Mesendoderm (in vitro differentiated cells): Measurements from ENCODE around the gene PNPLA3.

Source experiments
- DNase-seq: peaks from one replicate; pipeline ENCODE4 v3.0.0; 2013
- H2AK5ac ChIP-seq: 2 replicates; pipeline ENCODE4 v1.6.1; 2013; ENCODE audit warnings: low read length, inconsistent platforms
- H2BK120ac ChIP-seq: 2 replicates; pipeline ENCODE4 v1.6.1; 2013; ENCODE audit warnings: low read depth, mild to moderate bottlenecking, low read length, moderate library complexity, mixed read lengths
- H2BK15ac ChIP-seq: replicated peaks from 2 replicates; pipeline ENCODE4 v1.6.1; 2013; ENCODE audit warnings: low read depth, mild to moderate bottlenecking, moderate library complexity
- H2BK5ac ChIP-seq: 2 replicates; pipeline ENCODE4 v1.6.1; 2013; ENCODE audit warnings: low read length, inconsistent platforms
- H3K18ac ChIP-seq: 2 replicates; pipeline ENCODE4 v1.6.1; 2013; ENCODE audit warnings: mild to moderate bottlenecking, low read length, mixed read lengths
- H3K23ac ChIP-seq: one replicate; pipeline ENCODE4 v1.6.1; 2013; ENCODE audit warnings: low read length
- H3K27ac ChIP-seq: 2 replicates; pipeline ENCODE4 v1.5.1; 2013; ENCODE audit warnings: low read depth, mild to moderate bottlenecking, inconsistent platforms, low read length, moderate library complexity
- H3K27me3 ChIP-seq: 2 replicates; pipeline ENCODE4 v1.6.1; 2013; ENCODE audit warnings: low read length, control low read depth, mild to moderate bottlenecking, inconsistent platforms; ENCODE audit not compliant: insufficient read depth, poor library complexity
- H3K36me3 ChIP-seq: 2 replicates; pipeline ENCODE4 v1.6.1; 2013; ENCODE audit warnings: low read length, inconsistent platforms; ENCODE audit not compliant: control insufficient read depth, insufficient read depth
- H3K4ac ChIP-seq: one replicate; pipeline ENCODE4 v1.6.1; 2013; ENCODE audit warnings: low read depth, mild to moderate bottlenecking, low read length, moderate library complexity
- H3K4me1 ChIP-seq: 2 replicates; pipeline ENCODE4 v1.6.1; 2013; ENCODE audit warnings: low read depth, low read length, inconsistent platforms; ENCODE audit not compliant: control insufficient read depth
- H3K4me2 ChIP-seq: 2 replicates; pipeline ENCODE4 v1.6.1; 2013; ENCODE audit warnings: low read length
- H3K4me3 ChIP-seq: 2 replicates; pipeline ENCODE4 v1.5.1; 2013; ENCODE audit warnings: mild to moderate bottlenecking, low read length
- H3K56ac ChIP-seq: one replicate; pipeline ENCODE4 v1.6.1; 2013; ENCODE audit warnings: low read length
- H3K79me1 ChIP-seq: 2 replicates; pipeline ENCODE4 v1.6.1; 2013; ENCODE audit warnings: low read length, inconsistent platforms
- H3K79me2 ChIP-seq: 2 replicates; pipeline ENCODE4 v1.6.1; 2013; ENCODE audit warnings: mild to moderate bottlenecking, low read length; ENCODE audit not compliant: control insufficient read depth, insufficient read depth
- H3K9ac ChIP-seq: 2 replicates; pipeline ENCODE4 v1.6.1; 2013; ENCODE audit warnings: low read length, inconsistent platforms
- H4K5ac ChIP-seq: one replicate; pipeline ENCODE4 v1.6.1; 2013; ENCODE audit warnings: low read length
- H4K8ac ChIP-seq: one replicate; pipeline ENCODE4 v1.6.1; 2013; ENCODE audit warnings: low read depth, mild to moderate bottlenecking, control low read depth, low read length, moderate library complexity
- WGBS: extraction: QIAGEN DNeasy Blood & Tissue Kit; methylation state at CpG from one replicate; pipeline ENCODE4 v1.1.7; 2013; ENCODE audit warnings: low lambda C conversion rate, missing lambda C conversion rate; ENCODE audit not compliant: insufficient coverage; ENCODE audit errors: extremely low coverage; 5-methylcytosine and 5-hydroxymethylcytosine counted together

Gene PNPLA3

DNA sequence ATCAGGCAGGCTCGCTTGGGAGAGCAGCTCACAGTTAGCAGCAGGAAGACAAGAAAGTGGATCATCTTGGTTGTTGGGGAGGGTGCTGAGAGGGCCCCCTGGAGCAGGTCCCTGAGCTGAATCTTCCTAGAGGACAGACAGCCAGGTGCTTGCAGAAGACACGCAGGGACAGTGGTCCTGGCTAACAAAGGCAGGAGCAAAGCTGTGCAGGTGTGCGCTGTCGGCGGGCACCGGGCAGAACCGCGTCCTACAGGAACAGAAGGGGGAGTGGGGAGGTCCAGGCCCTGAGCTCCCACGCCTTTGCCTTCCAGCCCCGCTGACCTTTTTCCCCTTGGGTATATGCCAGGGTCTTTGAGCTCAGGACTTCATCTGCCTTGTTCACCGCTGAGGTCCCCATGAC, 70.4 kb downstream of the PNPLA3 start:
- H2BK15ac ChIP-seq: no peak overlapping the region
- no CpG with 5 or more reads among the region's 11 CpGs for WGBS
- H3K4me1 ChIP-seq: no peaks in the 10 kb centered on the region
- H3K79me2 ChIP-seq: no peaks in the 10 kb centered on the region
- no peak overlapping the region for H3K4me2 ChIP-seq
- H3K27ac ChIP-seq: no peak overlapping the region
- H2BK5ac ChIP-seq: no peak overlapping the region
- H4K8ac ChIP-seq: no peak overlapping the region
- H3K36me3 ChIP-seq: peaks cover 2% of the 10 kb centered on the region
- no peaks in the 10 kb centered on the region for H3K79me1 ChIP-seq
- H3K4ac ChIP-seq: no peak overlapping the region
- no peak for DNase-seq
- no peak overlapping the region for H2AK5ac ChIP-seq
- no peak overlapping the region for H3K56ac ChIP-seq
- H3K18ac ChIP-seq: no peak overlapping the region
- no peak overlapping the region for H3K4me3 ChIP-seq
- H2BK120ac ChIP-seq: no peak overlapping the region
- H3K9ac ChIP-seq: no peak overlapping the region
- H4K5ac ChIP-seq: no peak overlapping the region
- no peak overlapping the region for H3K23ac ChIP-seq
- H3K27me3 ChIP-seq: no peaks in the 10 kb centered on the region

DNA sequence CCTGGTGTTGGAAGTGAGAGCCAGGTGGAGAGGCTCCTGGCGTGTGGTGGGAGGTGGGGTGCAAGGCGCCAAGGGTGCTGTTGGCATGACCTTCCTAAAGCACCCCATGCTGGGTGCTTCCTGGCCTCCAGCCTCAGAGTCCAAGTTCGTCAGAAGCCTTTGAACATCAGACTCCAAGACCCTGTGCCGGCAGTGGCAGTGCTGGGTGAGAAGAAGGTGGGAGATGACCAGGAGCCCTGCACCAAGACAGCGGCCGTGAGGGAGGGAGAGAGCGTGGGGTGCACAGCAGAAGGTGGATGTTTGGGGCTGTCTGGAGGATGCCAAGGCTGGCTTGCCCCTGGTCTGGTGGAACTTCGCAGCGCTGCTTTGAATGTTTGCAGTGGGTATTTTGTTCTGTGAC, 70.8 kb downstream of the PNPLA3 start:
- DNase-seq: no peak
- H2BK5ac ChIP-seq: no peak overlapping the region
- no peak overlapping the region for H3K4me3 ChIP-seq
- H3K4me2 ChIP-seq: no peak overlapping the region
- H2AK5ac ChIP-seq: no peak overlapping the region
- H3K23ac ChIP-seq: no peak overlapping the region
- H3K27ac ChIP-seq: no peak overlapping the region
- no peak overlapping the region for H3K56ac ChIP-seq
- no peaks in the 10 kb centered on the region for H3K4me1 ChIP-seq
- H3K79me1 ChIP-seq: no peaks in the 10 kb centered on the region
- no peaks in the 10 kb centered on the region for H3K79me2 ChIP-seq
- H4K8ac ChIP-seq: no peak overlapping the region
- no peak overlapping the region for H3K4ac ChIP-seq
- no peak overlapping the region for H4K5ac ChIP-seq
- H2BK15ac ChIP-seq: no peak overlapping the region
- no peak overlapping the region for H3K9ac ChIP-seq
- H3K27me3 ChIP-seq: no peaks in the 10 kb centered on the region
- no peak overlapping the region for H2BK120ac ChIP-seq
- WGBS: no CpG with 5 or more reads among the region's 9 CpGs
- H3K36me3 ChIP-seq: peaks cover 1% of the 10 kb centered on the region
- H3K18ac ChIP-seq: no peak overlapping the region

- H3K27me3 ChIP-seq: no peaks in the 10 kb centered on the region
- H2BK5ac ChIP-seq: no peak overlapping the region
- H4K8ac ChIP-seq: no peak overlapping the region
- H3K4me1 ChIP-seq: no peaks in the 10 kb centered on the region
- no peak overlapping the region for H2BK120ac ChIP-seq
- H3K4ac ChIP-seq: no peak overlapping the region
- H3K56ac ChIP-seq: no peak overlapping the region
- H3K79me1 ChIP-seq: no peaks in the 10 kb centered on the region
- no peaks in the 10 kb centered on the region for H3K79me2 ChIP-seq
- no peak overlapping the region for H3K4me2 ChIP-seq
- H3K27ac ChIP-seq: no peak overlapping the region
- H3K18ac ChIP-seq: no peak overlapping the region
- H3K36me3 ChIP-seq: peaks cover 1% of the 10 kb centered on the region
- no peak overlapping the region for H2BK15ac ChIP-seq
- no peak overlapping the region for H3K4me3 ChIP-seq
- no CpG with 5 or more reads among the region's 15 CpGs for WGBS
- H2AK5ac ChIP-seq: no peak overlapping the region
- no peak overlapping the region for H3K9ac ChIP-seq
- no peak for DNase-seq
- no peak overlapping the region for H4K5ac ChIP-seq
- no peak overlapping the region for H3K23ac ChIP-seq
These were observed 71.6 kb downstream of the PNPLA3 start for GRCh38 chr22:43995057-43995685.

- no peak overlapping the region for H3K56ac ChIP-seq
- no peaks in the 10 kb centered on the region for H3K27me3 ChIP-seq
- H3K18ac ChIP-seq: no peak overlapping the region
- no peak overlapping the region for H3K4ac ChIP-seq
- no peak overlapping the region for H2BK15ac ChIP-seq
- H3K36me3 ChIP-seq: peaks cover 1% of the 10 kb centered on the region
- H3K79me1 ChIP-seq: no peaks in the 10 kb centered on the region
- H3K79me2 ChIP-seq: no peaks in the 10 kb centered on the region
- WGBS: no CpG with 5 or more reads among the region's 10 CpGs
- H3K27ac ChIP-seq: no peak overlapping the region
- H3K4me2 ChIP-seq: no peak overlapping the region
- no peak overlapping the region for H4K8ac ChIP-seq
- no peak overlapping the region for H3K23ac ChIP-seq
- no peak overlapping the region for H4K5ac ChIP-seq
- DNase-seq: no peak
- H2BK120ac ChIP-seq: no peak overlapping the region
- H3K4me3 ChIP-seq: no peak overlapping the region
- no peak overlapping the region for H2AK5ac ChIP-seq
- H2BK5ac ChIP-seq: no peak overlapping the region
- no peak overlapping the region for H3K9ac ChIP-seq
- H3K4me1 ChIP-seq: no peaks in the 10 kb centered on the region
These were observed 72.2 kb downstream of the PNPLA3 start for GRCh38 chr22:43995798-43996169.

DNA sequence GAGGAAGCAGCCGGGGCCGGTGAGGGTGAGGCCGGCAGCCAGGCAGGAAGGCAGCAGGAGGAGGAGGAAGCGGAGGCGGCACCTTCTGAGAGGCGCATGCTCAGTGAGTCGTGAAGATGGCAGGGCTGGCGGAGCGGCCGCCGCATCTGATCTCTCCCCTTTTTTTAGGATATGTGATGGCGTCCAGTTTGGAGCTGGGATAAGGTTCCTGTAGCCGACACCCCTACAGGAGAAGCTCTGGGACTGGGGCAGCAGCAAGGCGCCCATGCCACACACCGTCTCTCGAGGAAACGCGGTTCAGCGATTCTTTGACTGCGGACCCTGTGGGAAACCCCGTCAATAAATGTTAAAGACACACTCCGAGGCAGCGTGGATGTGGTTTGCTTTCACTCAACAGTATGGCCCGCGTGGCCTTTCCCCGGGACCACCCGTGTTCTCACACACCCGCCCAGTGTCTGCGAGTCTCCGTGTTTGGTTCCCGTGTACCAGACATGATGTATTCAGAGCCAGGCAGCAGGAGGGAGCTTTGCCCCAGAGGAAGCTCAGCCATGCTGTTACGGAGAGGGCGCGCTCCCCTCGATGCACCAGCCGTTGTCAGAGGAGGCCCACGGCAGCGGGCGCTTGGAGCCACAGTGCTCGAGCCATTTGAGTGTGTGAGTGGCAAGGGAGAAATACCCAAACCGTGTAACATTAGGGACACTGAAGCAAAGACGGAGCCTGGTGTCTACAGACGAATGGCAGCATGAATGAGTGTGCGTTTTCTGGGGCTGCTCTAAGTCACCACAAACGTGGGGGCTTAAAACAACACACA, 72.8 kb downstream of the PNPLA3 start:
- no peak overlapping the region for H4K8ac ChIP-seq
- H3K4me1 ChIP-seq: no peaks in the 10 kb centered on the region
- H3K27ac ChIP-seq: no peak overlapping the region
- DNase-seq: no peak
- no peak overlapping the region for H2BK5ac ChIP-seq
- no peaks in the 10 kb centered on the region for H3K79me2 ChIP-seq
- H3K27me3 ChIP-seq: no peaks in the 10 kb centered on the region
- H2AK5ac ChIP-seq: no peak overlapping the region
- no peak overlapping the region for H4K5ac ChIP-seq
- no CpG with 5 or more reads among the region's 45 CpGs for WGBS
- H3K23ac ChIP-seq: no peak overlapping the region
- H2BK15ac ChIP-seq: no peak overlapping the region
- H3K79me1 ChIP-seq: no peaks in the 10 kb centered on the region
- no peak overlapping the region for H3K4ac ChIP-seq
- no peak overlapping the region for H3K4me2 ChIP-seq
- H3K56ac ChIP-seq: no peak overlapping the region
- no peak overlapping the region for H3K9ac ChIP-seq
- no peak overlapping the region for H3K18ac ChIP-seq
- no peak overlapping the region for H3K4me3 ChIP-seq
- peaks cover 1% of the 10 kb centered on the region for H3K36me3 ChIP-seq
- H2BK120ac ChIP-seq: no peak overlapping the region

GRCh38 chr22:43996981-43997265, 73.3 kb downstream of the PNPLA3 start:
- no peaks in the 10 kb centered on the region for H3K4me1 ChIP-seq
- H3K4me3 ChIP-seq: no peak overlapping the region
- H2BK5ac ChIP-seq: no peak overlapping the region
- no peaks in the 10 kb centered on the region for H3K79me2 ChIP-seq
- no peak overlapping the region for H3K56ac ChIP-seq
- no CpG with 5 or more reads among the region's 8 CpGs for WGBS
- no peak overlapping the region for H4K8ac ChIP-seq
- H3K27me3 ChIP-seq: no peaks in the 10 kb centered on the region
- peak; percentile 44 for DNase-seq
- peaks cover 1% of the 10 kb centered on the region for H3K36me3 ChIP-seq
- H3K79me1 ChIP-seq: no peaks in the 10 kb centered on the region
- H4K5ac ChIP-seq: no peak overlapping the region
- H2AK5ac ChIP-seq: no peak overlapping the region
- H3K9ac ChIP-seq: no peak overlapping the region
- H3K4ac ChIP-seq: no peak overlapping the region
- H3K27ac ChIP-seq: no peak overlapping the region
- H3K4me2 ChIP-seq: no peak overlapping the region
- H3K23ac ChIP-seq: no peak overlapping the region
- no peak overlapping the region for H2BK15ac ChIP-seq
- no peak overlapping the region for H2BK120ac ChIP-seq
- H3K18ac ChIP-seq: no peak overlapping the region
